T-helper 1 cell (primary cell): ENCODE results near the gene SKAP2.

Experiments used
- DNase-seq, 5 donors: peaks; one replicate each; pipeline ENCODE4 v3.0.0-alpha.2; 2012 to 2020

The SKAP2 gene

GRCh38 chr7:26691406-26691805, 173.0 kb downstream of the SKAP2 start:
- no peak for DNase-seq

GRCh38 chr7:26690135-26690805, 174.1 kb downstream of the SKAP2 start:
- DNase-seq = no peak

- no peak for DNase-seq
These were observed 175.4 kb downstream of the SKAP2 start for GRCh38 chr7:26688936-26689506.

GRCh38 chr7:26688388-26688787, 176.0 kb downstream of the SKAP2 start:
- no peak for DNase-seq

GRCh38 chr7:26687032-26687431, 177.4 kb downstream of the SKAP2 start:
- DNase-seq = no peak

- peak in 1 of 5 donors; percentile 12 for DNase-seq
These were observed 177.9 kb downstream of the SKAP2 start for GRCh38 chr7:26686448-26686981.

- DNase-seq = no peak
These were observed 178.8 kb downstream of the SKAP2 start for GRCh38 chr7:26685606-26686005.

- no peak for DNase-seq
These were observed 179.9 kb downstream of the SKAP2 start for GRCh38 chr7:26684447-26684846.

- DNase-seq = no peak
These were observed 181.1 kb downstream of the SKAP2 start for GRCh38 chr7:26683277-26683676.

- peak in 1 of 5 donors; percentile 16 for DNase-seq
These were observed 182.5 kb downstream of the SKAP2 start for GRCh38 chr7:26681819-26682418.

GRCh38 chr7:26680587-26680986, 183.8 kb downstream of the SKAP2 start:
- DNase-seq = no peak

- no peak for DNase-seq
These were observed 189.1 kb downstream of the SKAP2 start for GRCh38 chr7:26675143-26675887.

GRCh38 chr7:26673858-26674257, 190.5 kb downstream of the SKAP2 start:
- no peak for DNase-seq

- no peak for DNase-seq
These were observed 191.1 kb downstream of the SKAP2 start for GRCh38 chr7:26673271-26673670.

- DNase-seq = no peak
These were observed 193.5 kb downstream of the SKAP2 start for GRCh38 chr7:26670841-26671240.

GRCh38 chr7:26670290-26670689, 194.1 kb downstream of the SKAP2 start:
- DNase-seq = no peak

- no peak for DNase-seq
These were observed 195.6 kb downstream of the SKAP2 start for GRCh38 chr7:26668821-26669220.

GRCh38 chr7:26667514-26668133, 196.8 kb downstream of the SKAP2 start:
- DNase-seq = peak in 4 of 5 donors; percentile 21 to 72 (median 32)

- DNase-seq = peak in 2 of 5 donors; percentile 11 to 54
These were observed 199.5 kb downstream of the SKAP2 start for GRCh38 chr7:26664735-26665416.

- DNase-seq = no peak
These were observed 200.1 kb downstream of the SKAP2 start for GRCh38 chr7:26664274-26664673.

- no peak for DNase-seq
These were observed 200.5 kb downstream of the SKAP2 start for GRCh38 chr7:26663874-26664273.

- DNase-seq = no peak
These were observed 201.7 kb downstream of the SKAP2 start for GRCh38 chr7:26662646-26663045.
